GM19023 (cell line): ENCODE measurements around the gene HIRA.

ENCODE experiments used
- ATAC-seq: cut with Tn5 transposase; IDR thresholded peaks from one replicate; pipeline ENCODE4 v1.9.1; 2021; ENCODE audit warnings: mild to moderate bottlenecking, moderate library complexity; ENCODE audit not compliant: unreplicated experiment

HIRA gene

DNA sequence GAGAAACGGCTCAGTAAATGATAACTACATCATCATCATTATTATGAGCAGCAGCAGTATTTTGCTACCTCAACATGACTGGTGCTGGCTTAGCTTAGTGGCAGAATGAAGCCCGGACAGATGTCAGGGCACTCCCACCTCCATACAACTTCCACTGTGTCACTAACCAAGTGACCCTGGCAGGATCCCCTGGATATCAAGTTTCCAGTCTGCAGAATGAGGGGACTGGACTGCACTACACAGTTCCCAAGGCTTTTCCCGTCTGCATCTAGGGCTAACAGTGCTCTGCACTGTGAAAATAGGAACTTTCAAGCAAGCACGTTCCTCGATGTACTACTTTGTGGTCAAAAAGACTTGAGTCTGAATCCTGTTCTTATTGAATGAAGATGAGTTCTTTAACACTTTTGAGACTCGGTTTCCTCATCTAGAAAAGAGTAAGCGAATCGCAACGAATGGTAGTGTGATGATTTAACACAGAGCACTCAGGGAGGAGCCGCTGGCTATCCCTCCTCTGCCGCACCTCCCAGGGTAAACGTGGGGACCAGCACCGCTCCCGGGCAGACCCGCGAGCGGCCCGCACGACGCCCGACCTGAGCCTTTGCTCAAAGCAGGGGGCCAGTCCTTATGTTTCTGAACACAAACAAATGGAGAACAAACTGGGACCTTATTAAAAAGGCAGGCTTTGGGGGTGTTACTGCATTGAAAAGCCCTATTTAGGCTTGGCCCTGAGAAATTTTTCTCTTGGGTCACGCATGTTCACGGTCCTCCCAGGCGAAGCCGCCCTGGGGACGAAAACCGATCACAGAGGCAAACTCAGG, 140.9 kb downstream of the HIRA start:
- no peak for ATAC-seq

DNA sequence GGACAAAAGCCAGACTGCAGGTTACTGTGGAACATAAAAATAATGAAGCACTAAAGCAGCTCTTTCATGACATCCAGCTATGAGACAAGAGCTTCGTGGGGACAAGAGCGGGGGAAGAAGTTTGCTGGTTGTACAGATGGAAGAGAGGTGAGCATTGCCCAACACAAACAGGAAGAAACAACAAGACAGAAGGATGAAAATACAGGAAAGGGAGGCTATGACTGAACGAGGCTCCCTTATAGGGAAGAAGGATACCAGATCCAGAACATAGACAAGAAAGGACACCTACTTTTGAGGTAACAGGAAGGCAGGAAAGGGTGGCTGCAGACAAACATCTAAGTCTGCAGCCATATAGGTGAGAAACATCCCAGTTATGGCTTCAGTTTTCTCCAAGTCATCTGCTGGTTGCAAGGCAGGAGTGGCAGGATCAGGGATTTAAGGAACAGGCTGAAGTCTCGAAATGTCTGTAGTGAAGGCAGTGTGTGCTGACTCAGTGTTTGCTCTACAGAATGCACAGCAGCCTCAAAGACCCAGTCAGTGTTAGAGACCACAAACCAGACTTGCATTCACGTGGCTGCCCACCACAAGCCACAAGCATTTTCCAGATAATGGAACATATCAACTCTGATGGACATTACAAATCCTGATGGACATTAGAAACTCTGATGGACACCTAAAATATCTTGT, 141.9 kb downstream of the HIRA start:
- no peak for ATAC-seq

DNA sequence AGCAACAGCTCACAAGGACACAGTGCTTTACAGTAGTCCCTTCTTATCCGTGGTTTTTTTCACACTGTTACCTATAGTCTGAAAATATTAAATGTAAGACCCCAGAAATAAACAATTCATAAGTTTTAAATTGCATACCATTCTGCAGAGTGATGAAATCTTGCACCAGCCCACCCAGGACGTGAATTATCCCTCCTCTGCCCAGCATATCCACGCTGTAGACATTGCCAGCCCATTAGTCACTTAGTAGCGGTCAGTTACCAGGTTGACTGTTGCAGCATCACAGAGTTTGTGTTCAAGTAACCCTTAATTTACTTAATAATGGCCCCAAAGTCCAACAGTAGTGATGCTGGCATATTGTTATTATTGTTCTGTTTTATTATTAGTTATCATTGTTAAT, 143.6 kb downstream of the HIRA start:
- ATAC-seq = no peak

DNA sequence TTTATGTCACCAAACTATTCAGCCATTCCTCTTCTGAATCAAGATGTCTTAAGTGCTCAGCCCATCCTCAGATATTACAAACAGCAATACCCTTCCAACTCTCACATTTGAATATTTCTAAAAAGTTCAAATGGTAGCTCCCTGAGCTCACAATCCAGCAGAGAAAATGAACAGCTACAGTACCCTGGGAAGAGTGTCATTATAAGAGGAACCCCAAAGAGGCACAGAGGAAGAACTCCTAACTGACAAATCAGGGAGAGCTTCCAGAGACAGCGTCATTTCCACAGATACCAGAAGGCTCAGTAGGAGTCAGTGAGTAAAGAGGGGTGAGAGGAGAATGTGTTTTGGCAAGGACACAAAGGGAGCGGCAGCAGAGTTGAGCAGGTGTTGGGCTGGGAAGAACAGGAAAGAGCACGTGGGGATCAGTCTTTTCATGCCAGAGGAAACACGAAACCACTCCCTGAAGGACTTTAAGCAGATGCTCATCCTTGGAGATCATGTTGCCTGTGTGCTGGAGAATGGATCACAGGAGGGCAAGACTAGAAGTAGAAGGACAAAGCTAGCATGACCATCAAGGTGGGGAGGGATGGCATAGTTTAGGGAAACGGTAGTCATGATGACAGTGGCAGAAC, 144.3 kb downstream of the HIRA start:
- no peak for ATAC-seq

DNA sequence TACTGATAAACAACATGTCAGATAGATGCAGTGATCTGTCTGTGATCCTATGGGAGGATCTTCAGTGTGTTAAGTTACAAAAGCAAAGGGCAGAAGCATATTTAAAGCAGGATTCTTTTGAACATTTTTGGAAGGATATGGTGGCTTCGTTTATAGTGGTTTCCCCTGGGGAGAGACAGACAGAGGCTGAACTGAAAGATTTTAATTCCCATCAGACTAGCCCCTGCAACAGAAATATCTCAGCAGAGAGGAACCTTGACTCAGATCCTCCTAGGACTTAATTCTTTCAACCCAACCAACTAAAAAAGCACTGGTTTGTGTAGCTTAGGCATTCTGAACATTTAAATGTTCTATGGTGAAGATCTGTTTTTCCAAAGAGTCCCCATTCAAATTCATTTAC, 145.7 kb downstream of the HIRA start:
- ATAC-seq = no peak
